AG09309 (cell line): ENCODE measurements around the gene AHRR.

ENCODE experiments used
- DNase-seq: peaks from one replicate; pipeline ENCODE4 v3.0.0-alpha.2; 2010; ENCODE audit warnings: low read depth
- H3K4me3 ChIP-seq: 2 replicates; pipeline ENCODE4 v1.5.1; 2011; ENCODE audit warnings: mild to moderate bottlenecking, low read depth, low read length, moderate library complexity; ENCODE audit not compliant: control insufficient read depth
- TF ChIP-seq, protein P1 (sequence below): IDR thresholded peaks from 2 replicates; pipeline ENCODE4 v1.5.1; 2011; ENCODE audit warnings: mild to moderate bottlenecking, low read depth, low read length, inconsistent platforms; ENCODE audit not compliant: insufficient read depth, control insufficient read depth; ENCODE audit errors: missing control alignments

AHRR gene

DNA sequence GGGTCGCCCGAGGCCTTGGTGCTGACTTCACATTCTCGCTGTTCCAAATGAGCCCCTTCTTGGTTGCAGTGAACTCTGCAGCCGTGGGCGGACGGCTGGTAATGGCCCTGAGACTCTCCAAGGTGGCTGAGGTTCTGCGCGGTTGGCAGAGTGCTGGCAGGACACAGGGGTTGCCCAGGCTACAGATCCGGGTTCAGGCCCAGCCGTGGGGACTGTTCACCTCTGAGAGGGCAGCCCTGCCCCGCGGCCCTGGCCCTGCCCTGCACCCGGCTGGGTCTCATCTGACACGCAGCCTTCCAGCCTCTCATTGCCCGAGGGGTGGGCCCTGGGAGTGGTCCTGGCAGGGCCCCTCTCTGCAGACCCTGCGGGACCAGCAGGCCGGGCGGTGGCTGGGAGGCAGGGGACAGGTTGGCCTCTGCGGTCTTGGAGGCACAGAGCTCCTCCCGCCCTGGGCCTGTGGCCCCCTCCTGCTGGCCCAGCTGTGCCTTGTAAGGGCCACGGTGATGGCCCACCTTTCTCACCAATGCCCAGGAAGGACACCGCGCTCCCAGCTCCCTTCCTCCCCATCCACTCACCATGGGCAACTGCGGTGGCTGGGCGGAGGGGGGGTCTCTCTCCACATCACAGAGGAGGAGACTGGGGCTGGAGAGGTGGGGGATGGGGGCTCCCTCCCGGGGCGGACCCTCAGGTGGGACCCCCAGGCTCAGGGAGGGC, 51.6 kb downstream of the AHRR start:
- DNase-seq: no peak
- no peak overlapping the region for H3K4me3 ChIP-seq
- TF ChIP-seq, protein P1, sequence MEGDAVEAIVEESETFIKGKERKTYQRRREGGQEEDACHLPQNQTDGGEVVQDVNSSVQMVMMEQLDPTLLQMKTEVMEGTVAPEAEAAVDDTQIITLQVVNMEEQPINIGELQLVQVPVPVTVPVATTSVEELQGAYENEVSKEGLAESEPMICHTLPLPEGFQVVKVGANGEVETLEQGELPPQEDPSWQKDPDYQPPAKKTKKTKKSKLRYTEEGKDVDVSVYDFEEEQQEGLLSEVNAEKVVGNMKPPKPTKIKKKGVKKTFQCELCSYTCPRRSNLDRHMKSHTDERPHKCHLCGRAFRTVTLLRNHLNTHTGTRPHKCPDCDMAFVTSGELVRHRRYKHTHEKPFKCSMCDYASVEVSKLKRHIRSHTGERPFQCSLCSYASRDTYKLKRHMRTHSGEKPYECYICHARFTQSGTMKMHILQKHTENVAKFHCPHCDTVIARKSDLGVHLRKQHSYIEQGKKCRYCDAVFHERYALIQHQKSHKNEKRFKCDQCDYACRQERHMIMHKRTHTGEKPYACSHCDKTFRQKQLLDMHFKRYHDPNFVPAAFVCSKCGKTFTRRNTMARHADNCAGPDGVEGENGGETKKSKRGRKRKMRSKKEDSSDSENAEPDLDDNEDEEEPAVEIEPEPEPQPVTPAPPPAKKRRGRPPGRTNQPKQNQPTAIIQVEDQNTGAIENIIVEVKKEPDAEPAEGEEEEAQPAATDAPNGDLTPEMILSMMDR: no peak

DNA sequence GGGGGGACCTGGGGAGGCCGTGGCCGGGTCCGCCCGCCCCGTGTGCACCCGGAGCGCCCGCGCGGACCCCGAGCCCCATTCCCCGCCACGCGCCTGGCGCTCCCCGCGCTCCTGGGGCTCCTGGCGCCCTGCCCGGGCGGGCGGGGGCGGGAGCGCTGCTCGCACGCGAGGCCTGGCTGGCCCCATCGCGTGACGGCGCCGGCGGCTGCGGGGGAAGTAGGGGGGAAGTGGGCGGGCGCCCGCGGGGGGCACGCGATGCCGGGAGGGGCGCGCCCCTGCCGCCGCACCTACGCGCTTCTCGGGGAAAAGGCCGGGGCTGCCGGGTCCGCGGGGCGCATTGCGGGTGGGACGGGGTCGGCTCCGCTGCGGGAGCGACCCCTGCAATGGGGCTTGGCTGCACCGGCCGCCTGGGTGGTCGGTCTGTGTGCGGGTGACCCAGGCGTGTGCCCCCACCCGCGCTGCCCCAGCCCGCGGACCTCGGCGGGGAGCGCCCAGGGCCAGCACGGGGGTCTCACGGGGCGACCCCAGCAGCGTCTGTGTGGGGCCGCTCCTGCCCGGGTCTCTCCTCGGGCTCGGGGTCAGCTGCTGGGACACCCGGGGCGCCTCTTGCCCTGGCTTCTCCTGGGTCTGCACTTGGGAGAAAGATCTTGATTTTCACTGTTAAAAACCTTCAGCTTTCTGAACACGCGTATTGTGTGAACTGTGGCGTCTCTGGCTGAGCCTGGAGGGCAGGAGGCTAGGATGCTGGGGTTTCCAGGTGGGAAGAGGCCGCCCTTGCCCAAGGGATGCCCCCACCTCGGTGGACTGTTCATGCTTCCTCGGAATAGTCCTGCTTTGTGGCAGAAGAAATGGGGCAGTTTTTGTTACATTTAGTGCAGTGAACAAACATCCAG, 52.4 kb downstream of the AHRR start:
- DNase-seq: no peak
- TF ChIP-seq, protein P1: no peak
- no peak overlapping the region for H3K4me3 ChIP-seq

- DNase-seq: no peak
- no peak overlapping the region for H3K4me3 ChIP-seq
- TF ChIP-seq, protein P1: no peak
These were observed 53.3 kb downstream of the AHRR start for GRCh38 chr5:374631-375335.

DNA sequence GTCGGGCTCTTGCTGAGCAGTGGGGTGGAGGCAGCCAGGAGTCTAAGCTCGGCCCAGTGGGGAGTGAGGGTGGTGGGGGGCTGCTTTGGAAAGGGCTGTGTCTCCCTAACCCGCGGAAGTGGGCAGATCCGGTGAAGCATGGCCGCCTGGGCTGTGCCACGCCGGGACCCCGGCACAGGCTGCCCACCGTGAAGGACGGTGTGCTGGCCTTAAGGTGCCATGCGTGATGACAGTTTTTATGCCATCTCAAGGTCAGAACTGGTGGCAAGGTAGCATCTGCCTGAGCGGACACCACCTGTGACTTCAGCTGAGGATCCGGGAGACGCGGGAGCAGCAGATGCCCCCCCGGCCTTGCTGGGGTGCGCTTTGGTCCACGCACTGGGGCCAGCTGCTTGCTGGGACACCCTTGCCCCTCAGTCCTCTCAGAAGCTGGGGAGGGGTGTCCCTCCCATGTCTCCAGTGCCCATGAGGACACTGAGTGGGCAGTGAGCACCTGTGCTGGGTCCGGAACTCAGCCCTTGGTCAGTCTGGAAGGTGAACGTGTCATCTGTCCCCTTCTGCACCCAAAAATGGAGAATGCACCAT, 53.9 kb downstream of the AHRR start:
- no peak for DNase-seq
- TF ChIP-seq, protein P1: no peak
- H3K4me3 ChIP-seq: no peak overlapping the region

DNA sequence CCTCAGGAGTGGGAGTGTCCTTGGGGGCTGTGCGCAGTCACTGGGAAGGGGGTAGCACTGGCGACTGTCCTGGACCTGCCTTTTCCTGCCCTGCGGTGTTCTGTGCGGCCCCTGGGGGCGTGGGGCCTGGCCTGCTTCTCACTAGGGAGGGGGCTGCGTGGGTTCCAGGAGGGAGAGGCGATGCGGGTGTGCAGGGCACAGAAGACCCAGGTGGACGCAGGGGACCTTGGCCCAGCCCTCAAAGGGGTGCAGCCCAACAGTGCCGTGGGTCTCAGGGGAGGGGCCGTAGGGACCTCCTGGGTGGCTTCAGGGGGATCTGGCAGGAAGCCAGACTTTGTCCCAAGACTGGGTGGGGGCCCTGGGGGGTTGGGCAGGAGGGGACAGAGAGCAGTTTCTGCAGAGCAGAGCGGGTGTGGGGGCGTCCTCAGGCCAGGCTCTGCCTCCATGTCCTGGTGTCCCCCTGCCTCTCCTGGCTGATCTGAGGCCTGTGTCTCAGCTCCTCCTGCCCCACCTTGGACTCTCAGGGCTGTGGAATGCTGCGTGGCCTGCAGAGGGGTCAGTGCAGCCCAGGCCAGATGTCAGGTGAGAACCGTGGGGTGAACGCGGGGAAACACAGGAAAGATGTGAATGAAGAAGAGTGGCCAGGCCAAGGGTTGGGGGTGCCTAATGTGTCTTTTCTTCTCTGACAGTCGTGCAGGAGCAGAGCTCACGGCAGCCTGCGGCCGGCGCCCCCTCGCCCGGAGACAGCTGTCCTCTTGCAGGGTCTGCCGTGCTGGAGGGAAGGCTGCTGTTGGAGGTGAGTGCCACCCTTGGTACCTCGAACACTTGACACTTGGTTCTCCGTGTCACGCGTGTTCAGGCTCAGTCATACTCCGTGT, 54.6 kb downstream of the AHRR start:
- TF ChIP-seq, protein P1: no peak
- DNase-seq: no peak
- no peak overlapping the region for H3K4me3 ChIP-seq
